ENCODE data around the gene CDC42BPA.
"Not testable (repeated sequence)": the region's sequence is repeated elsewhere in the genome, so short reads cannot be mapped to it uniquely, and the experiment has no call there.

Gene CDC42BPA

GRCh38 chr1:227305894-227306626, 12.2 kb downstream of the CDC42BPA start:
- no peak for DNase-seq

GRCh38 chr1:227304665-227305064, 13.6 kb downstream of the CDC42BPA start:
- no peak for DNase-seq

- DNase-seq, result no peak
These were observed 14.6 kb downstream of the CDC42BPA start for GRCh38 chr1:227303662-227304061.

GRCh38 chr1:227300682-227301081, 17.6 kb downstream of the CDC42BPA start:
- DNase-seq, result no peak

GRCh38 chr1:227299688-227300087, 18.6 kb downstream of the CDC42BPA start:
- DNase-seq, result no peak

GRCh38 chr1:227299241-227299627, 19.1 kb downstream of the CDC42BPA start:
- DNase-seq, result no peak

GRCh38 chr1:227298512-227299240, 19.6 kb downstream of the CDC42BPA start:
- no peak for DNase-seq

- no peak for DNase-seq
These were observed 21.1 kb downstream of the CDC42BPA start for GRCh38 chr1:227297073-227297793.

- DNase-seq, result no peak
These were observed 22.7 kb downstream of the CDC42BPA start for GRCh38 chr1:227295609-227296008.

GRCh38 chr1:227285745-227286144, 32.5 kb downstream of the CDC42BPA start:
- no peak for DNase-seq

- DNase-seq, result no peak
These were observed 36.9 kb downstream of the CDC42BPA start for GRCh38 chr1:227281371-227281770.

- DNase-seq, result no peak
These were observed 37.5 kb downstream of the CDC42BPA start for GRCh38 chr1:227280836-227281235.

- not testable (repeated sequence) for DNase-seq
These were observed 42.1 kb downstream of the CDC42BPA start for GRCh38 chr1:227276156-227276693.

GRCh38 chr1:227273557-227273956, 44.7 kb downstream of the CDC42BPA start:
- DNase-seq, result no peak

GRCh38 chr1:227272428-227272827, 45.9 kb downstream of the CDC42BPA start:
- DNase-seq, result no peak

- DNase-seq, result no peak
These were observed 47.7 kb downstream of the CDC42BPA start for GRCh38 chr1:227270554-227270953.

- DNase-seq, result no peak
These were observed 49.3 kb downstream of the CDC42BPA start for GRCh38 chr1:227268943-227269342.

- no peak for DNase-seq
These were observed 52.4 kb downstream of the CDC42BPA start for GRCh38 chr1:227265891-227266290.

- no peak for DNase-seq
These were observed 54.4 kb downstream of the CDC42BPA start for GRCh38 chr1:227263869-227264268.

GRCh38 chr1:227261501-227261900, 56.8 kb downstream of the CDC42BPA start:
- DNase-seq, result no peak

GRCh38 chr1:227260433-227260832, 57.9 kb downstream of the CDC42BPA start:
- DNase-seq, result no peak

GRCh38 chr1:227257964-227258363, 60.3 kb downstream of the CDC42BPA start:
- no peak for DNase-seq

GRCh38 chr1:227255086-227255732, 63.1 kb downstream of the CDC42BPA start:
- no peak for DNase-seq
